Psoas muscle (tissue), 8 donors: ENCODE measurements around the gene UNC13A. TPM values are rescaled to one million over a fixed set of nuclear protein-coding genes. Genes with fewer than 3 reads are reported as not detected.
A peak's percentile ranks its signal among the peaks of the same experiment; 100 is the strongest.

Experiments used
- ATAC-seq, 4 donors: fragments of 200-7000 bp; cut with Tn5 transposase; one replicate each; pipeline ENCODE4 v1.9.1; 2020; ENCODE audit warnings: moderate library complexity in 3 of 4, mild to moderate bottlenecking in 2 of 4
- DNase-seq, 2 donors: peaks; one replicate each; pipeline ENCODE4 v3.0.0-alpha.2; 2020
- H3K27ac ChIP-seq: fragments of 200-600 bp; one replicate; pipeline ENCODE4 v1.8.0; 2022
- H3K27me3 ChIP-seq, 3 donors: fragments of 200-600 bp in 1 of 3; one replicate each; pipeline versions ENCODE4 v1.6.1 to v1.8.0; 2013 to 2022; ENCODE audit warnings: low read length in 2 of 3, mild to moderate bottlenecking in 2 of 3, moderate library complexity in 1 of 3; ENCODE audit not compliant: insufficient read depth in 3 of 3
- H3K36me3 ChIP-seq, 2 donors: fragments of 200-600 bp in 1 of 2; one replicate each; pipeline versions ENCODE4 v1.6.1 to v1.8.0; 2013 to 2022; ENCODE audit warnings: low read depth in 1 of 2, mild to moderate bottlenecking in 1 of 2, moderate library complexity in 1 of 2; ENCODE audit not compliant: insufficient read depth in 1 of 2
- H3K4me1 ChIP-seq: fragments of 200-600 bp; one replicate; pipeline ENCODE4 v1.8.0; 2022
- H3K4me3 ChIP-seq: fragments of 200-600 bp; one replicate; pipeline ENCODE4 v1.8.0; 2022; ENCODE audit warnings: mild to moderate bottlenecking
- H3K9me3 ChIP-seq: fragments of 200-600 bp; one replicate; pipeline ENCODE4 v1.8.0; 2022
- CTCF ChIP-seq: fragments of 200-600 bp; IDR thresholded peaks from one replicate; pipeline ENCODE4 v1.8.0; 2022; ENCODE audit warnings: antibody characterized with exemption
- WGBS, 3 donors: extraction: QIAGEN DNeasy Blood & Tissue Kit; methylation state at CpG; one replicate each; pipeline versions ENCODE4 v1.1.6 to v1.1.7; 2013; 5-methylcytosine and 5-hydroxymethylcytosine counted together
- intact Hi-C, 2 donors: fragments of 100-400 bp; cut with DNase I; formaldehyde crosslinking; loops; one replicate each; pipeline versions ENCODE4 v1.11.0 to v1.14.2; 2022
- polyA plus RNA-seq, 3 donors: library from polyadenylated mRNA; stranded (reverse); fragments of 200-250 nt; gene quantifications; one replicate each; pipeline ENCODE4 v1.2.3, GENCODE V29; 2013
- total RNA-seq, 4 donors: library from RNA; stranded (reverse); fragmentation: NEBNext Ultra II Directional in 2 of 4; extraction: Animal tissue kit (Norgen Biotek cat#: 25700) in 2 of 4; gene quantifications; one replicate each; pipeline versions ENCODE4 v1.2.1 to v1.2.4, GENCODE V29; 2021 to 2023
- donor health status: healthy with polysubstance abuse.
- donor health status: DM: no; HTN: no; CAD: no; lungs with moderate emphysema.
- donor health status: Bipolar disorder and iron deficiency.
- donor health status: healthy.
- donor health status: DM: yes; HTN: yes; CAD: no.
- donor health status: DM: no; HTN: no; CAD: no.
- donor health status: DM: no; HTN: no; CAD: no.
- donor health status: DM: yes; HTN: yes; CAD: no.

UNC13A gene
- total and polyA plus RNA-seq, 7 donors, result 0.04 to 0.19 (median 0.05) TPM; not detected in 3

DNA sequence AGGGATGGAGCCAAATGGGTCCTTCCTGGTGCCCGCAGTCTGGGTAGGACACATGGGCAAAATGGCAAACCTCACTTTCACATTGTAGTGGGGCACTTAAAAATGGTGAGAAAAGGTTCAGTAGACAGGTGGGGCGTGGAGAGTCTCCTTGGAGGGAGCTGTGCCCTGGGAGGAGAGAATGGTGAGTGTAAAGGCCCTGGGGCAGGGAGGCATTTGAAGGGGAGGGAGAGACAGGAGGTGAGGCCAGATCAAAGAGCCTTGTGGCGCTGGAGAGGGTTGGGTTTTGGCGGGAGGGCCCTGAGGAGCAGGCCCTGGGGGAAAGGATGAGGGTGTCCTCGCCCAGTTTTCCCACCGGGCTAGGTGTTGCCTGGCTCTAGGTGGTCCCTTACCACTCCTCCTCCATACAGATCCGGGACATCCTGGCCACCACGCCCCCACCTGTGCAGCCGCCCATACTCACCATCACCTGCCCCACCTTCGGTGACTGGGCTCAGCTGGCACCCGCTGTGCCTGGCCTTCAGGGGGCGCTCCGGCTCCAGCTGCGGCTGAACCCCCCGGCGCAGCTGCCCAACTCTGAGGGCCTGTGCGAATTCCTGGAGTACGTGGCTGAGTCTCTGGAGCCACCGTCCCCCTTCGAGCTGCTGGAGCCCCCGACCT lies 37.4 kb upstream of the UNC13A start:
- TF ChIP-seq CTCF, result no peak
- Histone ChIP-seq H3K36me3 (peaks cover 7 to 82% of the 10 kb centered on the region in 2 donors), H3K4me3 (no peak overlapping the region), H3K4me1 (peaks cover 17% of the 10 kb centered on the region), H3K27ac (no peak overlapping the region), H3K9me3 (no peaks in the 10 kb centered on the region), H3K27me3 (no peaks in the 10 kb centered on the region)
- 87 to 88% (median 87%) methylated on average over 21 of the region's 21 CpGs for WGBS, 3 donors
- intact Hi-C loops, result no loop called here
- DNase-seq (no peak), ATAC-seq (no peak)

- TF ChIP-seq CTCF, result no peak
- Histone ChIP-seq H3K27ac (no peak overlapping the region), H3K4me3 (no peak overlapping the region), H3K36me3 (peaks cover 7 to 73% of the 10 kb centered on the region in 2 donors), H3K9me3 (no peaks in the 10 kb centered on the region), H3K4me1 (peaks cover 24% of the 10 kb centered on the region), H3K27me3 (no peaks in the 10 kb centered on the region)
- 91 to 97% (median 94%) methylated on average over 5 to 7 of the region's 7 CpGs for WGBS, 3 donors
- DNase-seq (no peak), ATAC-seq (no peak)
- intact Hi-C loops, result no loop called here
These were observed 36.5 kb upstream of the UNC13A start for GRCh38 chr19:17724655-17725054.

- Histone ChIP-seq H3K36me3 (peaks cover 5 to 54% of the 10 kb centered on the region in 2 donors), H3K27ac (no peak overlapping the region)
- DNase-seq, result no peak
These were observed 34.6 kb upstream of the UNC13A start for GRCh38 chr19:17722655-17723240.

DNA sequence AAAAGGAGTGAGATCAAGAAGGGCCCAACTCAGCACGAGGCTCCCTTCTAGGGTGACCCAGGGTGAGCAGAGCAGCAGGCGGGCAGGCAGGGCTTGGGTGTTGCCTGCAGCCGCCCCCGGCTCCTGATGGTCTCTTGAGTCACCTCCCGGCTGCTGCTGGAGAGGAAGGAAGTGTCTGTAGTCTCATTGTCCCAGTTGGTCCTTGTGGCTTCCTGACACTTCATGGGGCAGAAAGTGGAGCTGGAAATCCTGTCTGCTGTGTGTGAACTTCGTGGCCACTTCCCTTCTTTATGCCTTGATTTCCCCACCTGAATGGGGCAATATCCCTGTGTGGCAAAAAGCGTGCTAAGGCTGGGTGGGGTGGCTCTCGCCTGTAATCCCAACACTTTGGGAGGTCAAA lies 33.7 kb upstream of the UNC13A start:
- H3K4me1 ChIP-seq, result peaks cover 32% of the 10 kb centered on the region
- ATAC-seq (peak in 2 of 4 donors; percentile 37 to 42), DNase-seq (peak in 1 of 2 donors; percentile 48)
- intact Hi-C loops, result no loop called here
- TF ChIP-seq CTCF, result no peak
- WGBS, 3 donors, result 43 to 69% (median 51%) methylated on average over 7 to 8 of the region's 8 CpGs
- H3K9me3 ChIP-seq, result no peaks in the 10 kb centered on the region
- H3K27me3 ChIP-seq, result no peaks in the 10 kb centered on the region
- H3K27ac ChIP-seq, result peak overlapping the region; percentile 16
- H3K4me3 ChIP-seq, result peak overlapping the region; percentile 32
- H3K36me3 ChIP-seq, result peaks cover 5 to 45% of the 10 kb centered on the region in 2 donors

More at GRCh38 chr19:17722655-17723240, 34.6 kb upstream of the UNC13A start:
- no peak for TF ChIP-seq CTCF
- Histone ChIP-seq H3K4me3 (no peak overlapping the region), H3K27me3 (no peaks in the 10 kb centered on the region), H3K4me1 (peaks cover 28% of the 10 kb centered on the region), H3K9me3 (no peaks in the 10 kb centered on the region)
- ATAC-seq, result no peak
- WGBS, 3 donors, result 76 to 82% (median 77%) methylated on average over 12 of the region's 12 CpGs
- intact Hi-C loops, result no loop called here
